Caco-2 (cell line): ENCODE results near the gene GABRR1. TPM values are rescaled to one million over a fixed set of nuclear protein-coding genes. Genes with fewer than 3 reads are reported as not detected.

Experiments used
- BruUV-seq: library from RNA; stranded (reverse); fragments of 400-500 nt; replicated peaks from 2 replicates; lab custom pipeline; 2021; lab: Mats Ljungman, UMichigan
- CTCF ChIA-PET: fragments of 300-600 bp; sonication (Branson Sonifier 250); formaldehyde crosslinking; loops from one replicate; lab custom pipeline; 2022; ENCODE audit warnings: antibody characterized with exemption; lab: Charles Lee
- POLR2A ChIA-PET: fragments of 300-600 bp; sonication (Branson Sonifier 250); formaldehyde crosslinking; loops from one replicate; lab custom pipeline; 2022; ENCODE audit warnings: antibody characterized with exemption; lab: Charles Lee
- DNase-seq, 2 experiments: peaks; one replicate each; pipeline versions ENCODE4 v3.0.0 to v3.0.0-alpha.2; 2020 to 2022
- H3K27me3 ChIP-seq: replicated peaks from 2 replicates; pipeline ENCODE4 v1.6.0; 2011; ENCODE audit warnings: low read length; ENCODE audit not compliant: control insufficient read depth, insufficient read depth
- H3K36me3 ChIP-seq: 2 replicates; pipeline ENCODE4 v1.5.1; 2011; ENCODE audit warnings: low read length; ENCODE audit not compliant: control insufficient read depth, insufficient read depth
- H3K4me1 ChIP-seq: fragments of 250-450 bp; sonication (Bioruptor Pico); 2 replicates; pipeline ENCODE4 v1.5.1; 2020; ENCODE audit warnings: mild to moderate bottlenecking
- H3K4me3 ChIP-seq: 2 replicates; pipeline ENCODE4 v1.5.1; 2011; ENCODE audit warnings: low read depth, mild to moderate bottlenecking, control low read depth, low read length
- H3K9me3 ChIP-seq: fragments of 250-450 bp; sonication (Bioruptor Pico); 2 replicates; pipeline ENCODE4 v1.5.1; 2020; ENCODE audit warnings: mild to moderate bottlenecking, moderate library complexity
- H3K27ac Mint-ChIP-seq: one replicate; pipeline ENCODE4 v1.8.0; 2022; ENCODE audit warnings: mixed read lengths; ENCODE audit not compliant: unreplicated experiment
- H3K27me3 Mint-ChIP-seq: one replicate; pipeline ENCODE4 v1.8.0; 2022; ENCODE audit warnings: mixed read lengths; ENCODE audit not compliant: insufficient read depth, unreplicated experiment
- H3K36me3 Mint-ChIP-seq: one replicate; pipeline ENCODE4 v1.8.0; 2022; ENCODE audit warnings: mild to moderate bottlenecking, mixed read lengths; ENCODE audit not compliant: insufficient read depth, unreplicated experiment
- H3K4me1 Mint-ChIP-seq: one replicate; pipeline ENCODE4 v1.8.0; 2022; ENCODE audit warnings: low read depth, mixed read lengths; ENCODE audit not compliant: unreplicated experiment
- H3K4me3 Mint-ChIP-seq: one replicate; pipeline ENCODE4 v1.8.0; 2022; ENCODE audit warnings: mild to moderate bottlenecking, moderate library complexity, mixed read lengths; ENCODE audit not compliant: unreplicated experiment
- H3K9me3 Mint-ChIP-seq: one replicate; pipeline ENCODE4 v1.8.0; 2022; ENCODE audit warnings: mixed read lengths; ENCODE audit not compliant: unreplicated experiment
- intact Hi-C: fragments of 100-400 bp; cut with micrococcal nuclease; formaldehyde crosslinking; loops from one replicate; pipeline ENCODE4 v1.10.0; 2022; ENCODE audit not compliant: unreplicated experiment
- total RNA-seq: library from RNA; stranded (reverse); gene quantifications from 2 replicates; pipeline ENCODE4 v1.2.3, GENCODE V29; 2022
- TF ChIP-seq, protein P1 (sequence below), 2 experiments: fragments of 200-600 bp in 1 of 2; IDR thresholded peaks; 1 replicate in 1 of 2; 2 replicates in 1 of 2; pipeline versions ENCODE4 v1.5.1 to v1.8.0; 2011 to 2022; ENCODE audit warnings: antibody characterized with exemption in 1 of 2, control low read depth in 1 of 2, inconsistent platforms in 1 of 2, low read depth in 1 of 2, low read length in 1 of 2, mild to moderate bottlenecking in 1 of 2, moderate library complexity in 1 of 2; ENCODE audit not compliant: insufficient read depth in 1 of 2, severe bottlenecking in 1 of 2, unreplicated experiment in 1 of 2

Gene GABRR1
- total RNA-seq, 1 experiment from 2014 or later: 0.43 TPM

GRCh38 chr6:89260310-89260709 is 43.2 kb upstream of the GABRR1 start:
- no peaks in the 10 kb centered on the region for H3K9me3 ChIP-seq
- H3K36me3 ChIP-seq: no peaks in the 10 kb centered on the region
- DNase-seq: no peak
- Mint-ChIP-seq H3K4me1 (no peaks in the 10 kb centered on the region), H3K27ac (no peak overlapping the region), H3K4me3 (no peak overlapping the region), H3K9me3 (no peaks in the 10 kb centered on the region), H3K27me3 (no peaks in the 10 kb centered on the region), H3K36me3 (no peaks in the 10 kb centered on the region)
- BruUV-seq: no TSS peak
- no peak overlapping the region for H3K4me3 ChIP-seq
- CTCF ChIA-PET: no interaction called here
- H3K4me1 ChIP-seq: no peaks in the 10 kb centered on the region
- H3K27me3 ChIP-seq: no peaks in the 10 kb centered on the region
- intact Hi-C loops: no loop called here
- TF ChIP-seq, protein P1, sequence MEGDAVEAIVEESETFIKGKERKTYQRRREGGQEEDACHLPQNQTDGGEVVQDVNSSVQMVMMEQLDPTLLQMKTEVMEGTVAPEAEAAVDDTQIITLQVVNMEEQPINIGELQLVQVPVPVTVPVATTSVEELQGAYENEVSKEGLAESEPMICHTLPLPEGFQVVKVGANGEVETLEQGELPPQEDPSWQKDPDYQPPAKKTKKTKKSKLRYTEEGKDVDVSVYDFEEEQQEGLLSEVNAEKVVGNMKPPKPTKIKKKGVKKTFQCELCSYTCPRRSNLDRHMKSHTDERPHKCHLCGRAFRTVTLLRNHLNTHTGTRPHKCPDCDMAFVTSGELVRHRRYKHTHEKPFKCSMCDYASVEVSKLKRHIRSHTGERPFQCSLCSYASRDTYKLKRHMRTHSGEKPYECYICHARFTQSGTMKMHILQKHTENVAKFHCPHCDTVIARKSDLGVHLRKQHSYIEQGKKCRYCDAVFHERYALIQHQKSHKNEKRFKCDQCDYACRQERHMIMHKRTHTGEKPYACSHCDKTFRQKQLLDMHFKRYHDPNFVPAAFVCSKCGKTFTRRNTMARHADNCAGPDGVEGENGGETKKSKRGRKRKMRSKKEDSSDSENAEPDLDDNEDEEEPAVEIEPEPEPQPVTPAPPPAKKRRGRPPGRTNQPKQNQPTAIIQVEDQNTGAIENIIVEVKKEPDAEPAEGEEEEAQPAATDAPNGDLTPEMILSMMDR (IDR thresholded peaks at IDR 0.05; ENCODE audit: insufficient read depth in 1 of 2, low read depth in 1 of 2, low read length in 1 of 2, severe bottlenecking in 1 of 2, unreplicated experiment in 1 of 2): no peak
- POLR2A ChIA-PET: no interaction called here

DNA sequence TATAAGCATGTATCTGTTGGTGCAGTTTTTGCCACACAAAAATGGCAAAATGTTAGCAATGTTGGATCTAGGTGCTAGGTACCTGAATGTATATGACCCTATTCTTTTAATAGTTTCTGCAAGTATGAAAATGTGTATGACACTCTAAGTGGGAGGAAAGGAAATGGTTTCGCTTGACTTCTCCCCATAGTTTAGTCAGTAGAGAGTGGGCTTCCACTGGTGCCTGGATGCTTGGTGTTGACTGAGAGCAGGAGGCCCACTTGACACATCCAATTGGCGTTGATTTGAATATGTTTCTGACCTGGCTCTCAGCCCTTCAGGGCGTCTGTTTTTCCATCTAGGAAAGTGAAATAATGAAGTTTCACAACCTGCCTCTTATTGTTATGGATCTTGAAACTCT is 41.8 kb upstream of the GABRR1 start:
- H3K27me3 ChIP-seq: no peaks in the 10 kb centered on the region
- intact Hi-C loops: no loop called here
- H3K4me1 ChIP-seq: no peaks in the 10 kb centered on the region
- no TSS peak for BruUV-seq
- ChIA-PET CTCF (no interaction called here), POLR2A (no interaction called here)
- H3K4me3 ChIP-seq: no peak overlapping the region
- no peaks in the 10 kb centered on the region for H3K4me1 Mint-ChIP-seq
- DNase-seq: no peak
- H3K9me3 Mint-ChIP-seq: no peaks in the 10 kb centered on the region
- H3K9me3 ChIP-seq: no peaks in the 10 kb centered on the region
- H3K27me3 Mint-ChIP-seq: peaks cover 2% of the 10 kb centered on the region
- H3K36me3 ChIP-seq: no peaks in the 10 kb centered on the region
- TF ChIP-seq, protein P1 (IDR thresholded peaks at IDR 0.05; ENCODE audit: insufficient read depth in 1 of 2, low read depth in 1 of 2, low read length in 1 of 2, severe bottlenecking in 1 of 2, unreplicated experiment in 1 of 2): no peak
- no peaks in the 10 kb centered on the region for H3K36me3 Mint-ChIP-seq
- no peak overlapping the region for H3K27ac Mint-ChIP-seq
- no peak overlapping the region for H3K4me3 Mint-ChIP-seq

DNA sequence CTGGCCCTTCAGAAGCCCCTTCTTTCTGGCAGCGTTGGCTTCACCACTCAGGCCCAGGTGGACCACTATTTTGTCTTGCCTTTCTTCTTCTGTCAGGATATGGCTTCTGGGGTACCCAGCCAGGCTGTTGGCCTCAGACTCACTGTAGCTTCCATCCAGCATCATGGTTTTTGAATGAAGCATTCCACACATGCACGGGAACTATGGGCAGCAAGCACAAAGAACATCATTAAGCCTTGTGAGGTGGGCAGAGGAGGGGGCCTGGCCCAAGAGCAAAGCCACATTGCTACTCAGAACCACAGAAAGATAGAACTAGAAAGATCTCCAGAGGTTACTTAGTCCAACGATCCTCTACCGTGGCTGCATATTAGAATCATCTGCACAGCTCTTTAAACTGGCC is 40.6 kb upstream of the GABRR1 start:
- H3K4me3 ChIP-seq: no peak overlapping the region
- TF ChIP-seq, protein P1 (IDR thresholded peaks at IDR 0.05; ENCODE audit: insufficient read depth in 1 of 2, low read depth in 1 of 2, low read length in 1 of 2, severe bottlenecking in 1 of 2, unreplicated experiment in 1 of 2): no peak

More for the DNA sequence above, 40.6 kb upstream of the GABRR1 start:
- DNase-seq: no peak
- no peaks in the 10 kb centered on the region for H3K4me1 Mint-ChIP-seq
- H3K27ac Mint-ChIP-seq: no peak overlapping the region
- H3K4me1 ChIP-seq: no peaks in the 10 kb centered on the region
- no peaks in the 10 kb centered on the region for H3K9me3 Mint-ChIP-seq
- POLR2A ChIA-PET: no interaction called here
- intact Hi-C loops: no loop called here
- no peaks in the 10 kb centered on the region for H3K9me3 ChIP-seq
- BruUV-seq: no TSS peak
- H3K27me3 ChIP-seq: no peaks in the 10 kb centered on the region
- H3K36me3 Mint-ChIP-seq: no peaks in the 10 kb centered on the region
- H3K4me3 Mint-ChIP-seq: no peak overlapping the region
- peaks cover 3% of the 10 kb centered on the region for H3K27me3 Mint-ChIP-seq
- H3K36me3 ChIP-seq: no peaks in the 10 kb centered on the region
- CTCF ChIA-PET: no interaction called here
